ENCODE results near the gene GNA12.
"Not testable (repeated sequence)": the region's sequence is repeated elsewhere in the genome, so short reads cannot be mapped to it uniquely, and the experiment has no call there.

Gene GNA12

DNA sequence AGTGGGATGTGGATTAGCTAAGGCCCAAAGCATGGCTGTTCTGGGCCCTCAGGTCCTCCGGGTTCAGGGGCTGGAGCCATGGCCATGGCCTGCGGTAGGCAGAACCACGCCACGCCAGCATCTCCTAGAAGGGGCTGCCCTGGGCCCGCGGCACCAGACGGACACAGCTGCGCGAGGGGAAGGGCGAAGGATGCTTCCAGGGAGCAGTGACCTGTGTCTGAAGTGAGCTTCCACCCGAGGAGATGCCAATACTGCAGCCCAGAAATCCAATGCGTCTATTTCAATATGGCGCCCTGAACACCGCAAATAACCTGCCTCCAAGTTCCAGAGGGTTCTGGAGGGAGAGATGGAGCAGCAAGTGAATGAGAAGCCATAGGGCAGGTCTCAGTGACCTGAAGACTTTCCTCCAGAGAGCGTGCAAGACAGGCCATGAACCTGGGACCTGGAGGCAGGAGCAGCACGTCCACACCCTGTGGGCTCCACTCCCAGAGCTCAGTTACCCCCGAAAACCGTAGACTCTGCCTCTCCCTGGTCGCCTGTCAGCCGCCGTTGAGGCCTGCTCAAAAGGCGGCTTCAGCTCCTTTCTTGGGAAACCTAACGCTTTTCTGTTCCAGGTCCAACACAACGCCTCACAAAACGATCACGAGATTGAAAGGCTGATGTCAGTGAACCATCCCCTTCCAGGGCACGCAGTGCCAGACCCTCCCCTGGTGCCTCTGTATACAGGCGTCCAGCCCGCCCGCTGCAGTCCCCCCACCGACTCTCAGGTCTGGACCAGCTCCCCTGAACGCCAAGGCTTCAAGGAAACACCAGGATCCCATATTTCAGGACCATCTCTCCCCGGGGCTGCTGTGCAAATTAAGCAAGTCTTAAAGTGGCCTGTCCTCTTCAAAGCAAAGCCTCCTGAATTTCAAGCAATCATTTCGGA lies 118.7 kb downstream of the GNA12 start:
- peak in 1 of 2 donors; percentile 9 for DNase-seq

DNA sequence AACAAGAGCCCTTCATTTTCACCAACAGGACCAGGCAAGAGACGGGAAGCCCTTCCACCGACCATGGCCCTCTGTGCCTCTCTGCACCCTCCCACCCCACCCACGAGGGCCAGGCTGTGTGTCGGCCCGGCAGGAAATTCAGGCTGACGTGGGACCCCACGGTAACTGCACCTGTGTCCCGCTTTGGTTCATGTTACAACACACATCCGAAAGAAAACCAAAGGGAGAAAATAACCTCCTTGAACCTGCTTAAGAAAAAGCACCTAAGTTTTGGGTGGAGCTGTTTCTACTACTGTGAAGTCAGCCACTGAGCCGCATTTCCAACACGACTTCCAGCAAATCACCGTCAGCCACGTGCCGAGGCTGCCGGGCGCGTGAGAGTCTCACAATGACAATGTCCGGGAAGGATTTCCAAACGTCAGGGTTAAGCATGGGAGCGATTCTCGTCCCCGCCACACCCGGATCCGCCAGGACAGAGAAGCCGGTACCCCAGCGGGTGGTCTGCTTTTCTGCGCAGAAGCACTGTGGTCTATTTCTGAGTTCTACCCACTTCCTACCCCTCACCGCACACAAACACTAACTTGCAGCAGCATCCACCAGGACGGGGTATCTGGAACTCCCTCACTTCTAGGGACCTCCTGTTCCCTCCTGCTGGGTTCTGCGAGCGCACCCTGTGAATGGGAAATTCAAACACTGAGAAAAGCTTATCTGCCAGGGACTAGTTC lies 119.5 kb downstream of the GNA12 start:
- no peak for DNase-seq

DNA sequence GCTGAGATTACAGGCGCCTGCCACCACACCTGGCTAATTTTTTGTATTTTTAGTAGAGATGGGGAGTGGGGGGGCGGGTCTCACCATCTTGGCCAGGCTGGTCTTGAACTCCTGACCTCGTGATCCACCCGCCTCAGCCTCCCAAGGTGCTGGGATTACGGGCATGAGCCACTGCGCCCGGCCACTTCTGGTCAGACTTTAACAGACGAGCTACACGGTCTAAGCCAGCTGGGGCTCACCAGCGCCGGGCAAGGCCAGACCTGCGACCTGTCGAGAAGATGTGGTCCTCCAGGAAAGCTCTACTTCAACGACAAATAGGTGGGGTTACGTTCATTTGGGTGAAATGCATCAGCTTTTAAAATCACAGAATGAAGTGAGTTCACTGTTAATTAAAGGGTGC lies 120.1 kb downstream of the GNA12 start:
- not testable (repeated sequence) for DNase-seq

DNA sequence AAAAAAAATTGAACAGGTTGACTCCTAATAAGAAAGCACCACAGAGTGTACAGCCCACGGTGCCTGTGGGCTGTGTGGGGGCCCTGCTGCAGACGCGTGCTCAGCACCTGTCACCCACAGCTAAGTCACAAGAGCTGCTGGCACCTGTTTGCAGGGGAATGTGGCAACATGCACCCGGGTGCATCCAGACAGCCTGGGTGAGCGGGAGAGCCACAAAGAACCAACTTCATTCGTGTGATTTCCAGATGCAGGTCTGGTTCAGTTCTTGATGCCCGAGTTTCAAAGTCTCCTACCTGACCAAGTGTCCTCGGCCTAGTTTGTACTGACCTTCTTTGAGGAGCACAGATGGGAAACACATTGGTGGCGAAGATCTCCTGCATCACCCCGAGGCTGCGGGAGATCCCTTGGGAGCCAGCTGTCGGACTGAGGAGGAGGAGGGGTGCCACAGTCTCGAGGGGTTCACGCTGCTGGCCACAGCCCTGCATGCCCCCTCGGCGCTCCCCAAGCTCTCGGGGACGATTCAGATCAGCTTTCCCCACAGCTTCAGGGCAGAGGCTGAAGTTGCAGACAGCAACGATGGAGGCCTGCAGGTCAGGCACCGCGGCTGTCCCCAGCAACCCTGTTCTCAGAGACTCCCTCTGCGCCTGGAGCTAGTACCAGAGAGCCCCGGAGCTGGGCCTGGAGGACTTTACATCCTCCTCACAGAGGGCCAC lies 120.8 kb downstream of the GNA12 start:
- no peak for DNase-seq

DNA sequence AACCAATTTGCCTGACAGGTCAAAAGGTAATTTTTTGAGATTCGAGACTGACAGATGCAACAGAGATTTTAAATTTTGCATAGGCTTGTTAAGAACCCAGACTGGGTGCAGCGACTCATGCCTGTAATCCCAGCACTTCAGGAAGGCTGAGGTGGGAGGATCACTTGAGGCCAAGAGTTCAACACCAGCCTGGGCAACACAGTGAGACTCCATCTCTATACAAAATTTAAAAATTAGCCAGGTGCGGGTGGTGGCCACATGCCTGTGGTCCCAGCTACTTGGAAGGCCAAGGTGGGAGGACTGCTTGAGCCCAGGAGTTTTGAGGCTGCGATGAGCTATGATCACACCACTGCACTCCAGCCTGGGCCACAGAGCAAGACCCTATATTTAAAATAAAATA lies 121.5 kb downstream of the GNA12 start:
- no peak for DNase-seq

DNA sequence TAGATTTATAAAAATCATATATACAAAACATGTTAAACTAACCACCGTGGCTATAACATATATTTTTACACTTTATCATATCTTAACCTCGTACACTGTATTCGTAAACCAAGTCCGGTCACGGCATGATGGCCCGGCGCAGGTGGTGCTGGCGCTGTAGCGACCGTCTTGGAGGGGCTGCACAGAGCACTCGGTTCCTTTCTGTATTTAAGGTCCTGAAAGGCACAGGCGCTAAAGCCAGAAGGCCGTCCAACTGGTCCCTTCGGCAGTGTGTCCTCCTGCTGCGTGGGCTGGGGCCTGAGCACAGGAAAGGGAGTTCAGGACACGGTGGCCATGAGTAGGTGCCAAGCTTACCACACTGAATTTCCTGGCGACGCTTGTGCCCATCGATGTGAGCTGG lies 122.3 kb downstream of the GNA12 start:
- no peak for DNase-seq

DNA sequence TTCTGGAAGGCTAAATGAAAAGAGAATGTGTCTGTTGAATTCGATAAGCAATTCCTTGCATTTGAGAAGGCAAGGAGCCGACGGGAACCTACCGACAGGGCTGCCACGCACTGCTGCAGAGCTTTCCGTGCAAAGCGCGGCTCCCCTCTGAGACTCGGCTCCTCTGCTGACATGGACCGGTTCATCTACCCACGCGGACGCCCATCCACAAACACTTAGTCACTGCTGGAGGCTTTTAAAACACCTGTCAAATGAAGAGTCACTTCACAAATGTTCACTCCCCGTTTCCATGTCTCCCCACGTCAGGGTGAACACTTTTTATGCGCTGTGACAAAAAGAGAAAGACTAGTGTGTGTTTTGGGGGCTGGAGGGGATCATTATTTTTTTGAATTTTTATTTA lies 124.1 kb downstream of the GNA12 start:
- no peak for DNase-seq

DNA sequence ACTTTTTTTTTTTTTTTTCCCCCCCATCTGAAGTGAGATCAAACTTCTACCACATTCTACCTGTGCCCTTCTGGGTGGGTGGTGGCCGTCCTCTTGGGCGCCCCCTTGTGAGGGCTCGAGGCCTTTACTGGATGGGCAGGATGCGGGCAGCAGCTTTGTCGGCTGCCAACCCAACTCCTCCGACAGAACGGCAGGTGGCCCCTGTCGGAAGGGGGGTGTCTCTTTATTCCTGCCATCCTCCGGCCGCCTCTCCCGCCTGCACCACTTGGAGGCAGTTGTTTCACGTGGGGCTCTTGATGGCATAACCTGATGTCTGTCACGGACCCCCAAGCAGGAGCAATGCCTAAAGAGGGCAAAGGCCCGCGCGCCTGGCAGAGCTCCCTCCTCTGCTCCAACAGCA lies 125.1 kb downstream of the GNA12 start:
- peak; percentile 59 to 68 for DNase-seq

DNA sequence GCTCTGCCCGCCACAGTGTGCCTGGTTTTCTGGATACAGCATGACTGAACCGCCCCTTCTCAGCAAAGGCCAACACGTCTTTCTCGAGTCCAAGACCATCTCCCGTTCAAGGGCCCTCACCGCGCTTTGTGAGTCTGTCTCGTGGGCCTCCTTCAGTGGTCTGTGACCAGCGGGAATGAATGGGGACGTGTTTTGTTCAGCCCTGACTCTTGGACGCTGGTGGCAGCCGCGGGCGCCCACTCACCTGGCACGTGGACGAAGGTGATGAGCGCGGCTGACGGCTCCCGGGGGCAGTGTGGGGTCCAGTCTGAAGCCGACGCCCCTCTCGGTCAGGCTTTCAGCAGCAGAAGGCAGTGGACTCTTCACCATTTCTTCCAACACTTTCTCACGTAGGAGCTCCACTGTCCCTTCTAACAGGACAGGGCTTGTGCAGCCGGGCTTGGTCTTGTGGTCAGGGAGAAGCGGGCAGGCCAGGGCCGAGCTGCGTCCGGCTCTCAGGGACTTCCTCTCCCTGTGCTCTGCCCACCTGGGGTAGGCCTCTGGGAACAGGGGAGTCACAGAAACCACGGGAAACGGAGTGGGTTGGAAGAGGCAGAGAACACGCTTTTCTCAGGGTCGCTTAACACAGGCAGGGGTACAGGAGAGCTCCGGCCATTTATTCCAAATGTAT lies 125.7 kb downstream of the GNA12 start:
- no peak for DNase-seq

DNA sequence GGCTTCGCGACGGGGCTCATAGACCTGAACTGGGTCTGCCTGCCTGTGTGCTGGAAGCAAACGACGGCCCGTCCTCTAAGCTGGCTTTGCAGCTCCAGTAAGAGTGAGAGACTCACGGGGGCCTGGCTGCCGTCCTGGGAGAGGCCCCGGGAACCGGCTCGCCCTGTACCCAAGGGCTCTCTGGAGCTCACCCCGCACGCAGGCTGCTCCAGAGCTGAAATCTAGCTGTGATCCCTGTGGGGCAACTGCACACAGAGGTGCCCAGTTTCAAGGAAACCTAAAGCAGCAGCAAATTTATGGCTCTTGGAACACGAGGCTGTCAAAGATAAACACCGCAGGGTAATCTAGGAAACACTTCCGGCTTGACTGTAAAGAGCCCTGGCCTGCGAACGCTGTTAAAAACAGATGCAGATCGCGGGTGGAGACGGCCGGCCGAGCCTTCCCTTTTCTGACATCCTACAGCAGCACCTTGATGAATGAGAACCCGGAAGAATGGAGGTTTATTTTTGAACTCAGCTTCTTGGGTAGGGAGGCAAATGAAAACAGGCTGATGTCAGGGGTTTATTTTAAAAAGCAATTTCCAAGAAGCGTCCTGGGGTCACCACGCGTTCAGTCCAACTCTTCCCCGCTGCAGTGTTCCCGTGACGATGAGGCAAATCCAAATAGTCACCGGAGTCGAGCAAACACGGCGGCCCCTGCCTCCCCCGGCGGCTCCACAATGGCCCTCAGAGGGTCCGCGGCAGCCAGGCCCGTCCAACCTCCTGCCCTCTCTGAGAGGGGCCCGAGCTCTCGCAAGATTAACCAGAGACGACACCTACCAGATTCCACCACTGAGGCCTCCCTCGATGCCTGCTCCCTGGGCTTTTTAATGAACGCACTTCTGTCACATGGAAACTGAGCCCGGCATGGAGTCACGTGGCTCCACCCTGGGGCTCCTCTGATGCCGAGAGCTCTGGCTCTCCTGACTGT lies 126.5 kb downstream of the GNA12 start:
- DNase-seq = peak in 1 of 2 donors; percentile 48

DNA sequence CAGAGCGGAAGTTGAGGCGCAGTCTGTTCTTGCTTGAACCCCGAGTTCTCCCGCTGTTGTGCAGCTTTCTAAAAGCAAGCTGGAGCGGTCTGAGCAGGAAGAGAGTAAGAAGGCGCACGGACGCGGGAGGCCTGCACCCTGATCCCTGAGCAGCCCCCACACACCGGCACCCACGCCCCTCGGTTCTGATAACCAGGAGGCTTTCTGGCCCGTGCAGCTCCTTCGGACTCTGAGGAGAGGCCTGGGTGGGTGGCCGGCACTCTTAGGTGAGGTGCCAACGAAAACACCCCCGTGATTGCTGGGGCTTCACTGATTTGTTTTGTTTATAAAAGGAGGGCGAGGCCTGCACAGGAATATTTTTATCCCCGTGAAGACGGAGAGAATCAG lies 127.2 kb downstream of the GNA12 start:
- DNase-seq = no peak

DNA sequence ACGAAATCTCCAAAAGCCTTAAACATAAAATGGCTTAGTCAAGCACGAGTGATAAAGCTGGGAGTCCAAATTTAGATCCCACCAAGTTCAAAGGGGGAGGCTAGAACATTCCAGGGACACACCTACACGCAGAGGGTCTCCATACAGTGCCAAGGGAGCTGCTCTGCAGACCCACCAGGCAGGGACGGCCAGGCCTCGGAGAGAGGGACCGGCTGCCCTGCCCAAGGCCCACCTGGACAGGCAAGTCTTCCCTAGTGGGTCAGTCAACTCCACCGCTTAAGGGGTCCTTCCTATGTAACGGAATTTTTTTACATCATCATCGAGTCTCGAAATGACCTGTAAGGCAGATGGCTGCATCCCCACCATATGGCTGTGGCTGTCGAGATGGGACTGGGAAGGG lies 127.6 kb downstream of the GNA12 start:
- DNase-seq = no peak

DNA sequence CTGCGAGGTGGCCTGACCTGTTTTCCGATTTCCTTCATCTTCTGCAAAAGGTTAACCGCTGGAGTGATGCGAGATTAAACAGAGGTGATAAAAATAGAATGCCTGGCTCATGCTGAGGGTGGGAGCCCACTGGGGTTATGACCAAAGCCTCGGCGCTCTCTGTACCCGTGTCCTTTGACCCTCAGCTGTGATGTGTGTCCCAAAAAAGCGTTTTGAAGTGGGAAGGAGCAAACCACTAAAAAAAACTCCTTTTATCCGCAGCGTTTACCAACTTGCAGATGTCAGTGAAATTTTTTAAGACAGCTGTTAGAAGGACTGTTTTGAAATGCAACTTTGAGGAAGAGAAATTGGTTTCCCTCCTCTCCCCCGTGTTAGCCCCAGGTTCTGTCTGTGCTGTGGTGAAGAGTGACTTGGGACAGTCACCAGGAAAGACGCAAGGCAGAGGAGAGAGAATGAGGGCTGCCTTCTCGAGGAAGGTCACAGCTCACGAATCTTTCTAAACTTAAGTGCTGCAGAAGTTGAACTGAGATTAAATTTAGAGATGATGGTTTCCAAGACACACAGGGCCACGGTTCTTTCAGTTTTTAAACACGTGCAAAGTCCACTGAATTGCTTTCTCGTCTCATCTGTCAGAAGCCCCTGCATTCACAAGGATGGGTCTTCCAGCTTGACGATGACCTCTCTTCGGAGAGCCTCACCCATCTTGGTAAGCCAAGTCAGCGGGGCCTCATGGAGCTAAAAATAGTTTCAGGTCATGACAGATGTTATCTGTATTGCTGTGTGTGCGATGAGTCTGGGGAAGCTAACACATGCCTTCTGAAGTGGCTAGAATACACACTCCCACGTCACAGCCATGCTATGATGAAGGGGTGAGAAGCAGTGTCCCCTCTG lies 128.5 kb downstream of the GNA12 start:
- peak; percentile 44 to 46 for DNase-seq

DNA sequence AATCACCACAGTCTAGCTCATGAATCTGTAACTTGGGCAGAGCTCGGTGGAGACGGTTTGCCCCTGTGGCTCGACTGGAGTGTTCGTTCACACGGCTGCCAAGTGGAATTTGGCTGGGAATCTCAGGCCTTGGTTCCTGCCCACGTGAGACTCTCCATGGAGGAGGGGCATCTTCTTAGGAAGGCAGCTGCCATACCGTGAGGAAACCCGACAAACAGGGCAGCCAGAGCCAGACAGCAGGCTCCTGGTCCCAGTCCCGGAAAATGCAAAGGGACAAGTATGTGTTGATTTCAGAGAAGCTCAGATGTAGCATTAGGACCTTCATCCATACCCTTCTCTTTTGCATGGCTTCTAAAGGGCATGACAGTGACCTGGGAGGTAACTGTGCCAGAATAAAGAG lies 129.5 kb downstream of the GNA12 start:
- DNase-seq = no peak

DNA sequence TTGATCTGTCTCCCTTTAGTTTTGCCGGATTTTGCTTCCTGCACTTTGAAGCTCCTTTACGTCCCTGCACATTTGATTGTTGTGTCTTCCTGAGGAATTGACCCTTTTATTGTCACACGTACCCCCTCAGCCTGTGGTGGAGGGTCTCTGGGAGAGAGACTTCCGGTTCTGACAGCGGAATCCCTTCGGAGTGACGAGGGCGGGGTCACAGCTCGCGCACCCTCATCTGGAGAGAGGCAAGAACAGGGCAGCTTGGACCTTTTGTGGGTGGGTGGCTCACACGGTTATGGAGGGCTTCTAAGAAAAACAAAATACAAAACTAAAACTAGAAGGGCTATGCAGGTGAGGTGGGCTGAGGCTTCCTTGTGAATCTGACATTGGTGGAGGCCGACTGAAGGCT lies 130.1 kb downstream of the GNA12 start:
- DNase-seq = no peak

DNA sequence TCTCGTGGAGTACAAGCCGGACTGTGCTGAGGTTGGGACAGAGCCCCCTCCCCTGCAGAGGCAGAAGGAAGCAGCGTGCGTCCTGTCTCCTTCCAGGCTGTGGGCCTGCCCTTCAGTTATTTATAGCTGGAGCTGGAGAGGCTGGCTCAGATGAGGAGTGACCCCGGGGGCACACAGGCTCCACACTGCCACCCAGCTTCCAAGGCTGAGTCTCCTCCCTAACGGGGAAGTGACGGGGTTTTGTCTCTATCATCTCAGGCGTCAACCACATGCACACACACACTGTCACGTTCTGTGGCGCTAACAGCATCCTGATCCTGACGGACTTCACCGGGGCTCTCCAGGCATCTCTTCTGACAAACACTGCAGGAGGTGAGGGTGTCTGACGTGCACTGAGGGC lies 130.7 kb downstream of the GNA12 start:
- DNase-seq = no peak

DNA sequence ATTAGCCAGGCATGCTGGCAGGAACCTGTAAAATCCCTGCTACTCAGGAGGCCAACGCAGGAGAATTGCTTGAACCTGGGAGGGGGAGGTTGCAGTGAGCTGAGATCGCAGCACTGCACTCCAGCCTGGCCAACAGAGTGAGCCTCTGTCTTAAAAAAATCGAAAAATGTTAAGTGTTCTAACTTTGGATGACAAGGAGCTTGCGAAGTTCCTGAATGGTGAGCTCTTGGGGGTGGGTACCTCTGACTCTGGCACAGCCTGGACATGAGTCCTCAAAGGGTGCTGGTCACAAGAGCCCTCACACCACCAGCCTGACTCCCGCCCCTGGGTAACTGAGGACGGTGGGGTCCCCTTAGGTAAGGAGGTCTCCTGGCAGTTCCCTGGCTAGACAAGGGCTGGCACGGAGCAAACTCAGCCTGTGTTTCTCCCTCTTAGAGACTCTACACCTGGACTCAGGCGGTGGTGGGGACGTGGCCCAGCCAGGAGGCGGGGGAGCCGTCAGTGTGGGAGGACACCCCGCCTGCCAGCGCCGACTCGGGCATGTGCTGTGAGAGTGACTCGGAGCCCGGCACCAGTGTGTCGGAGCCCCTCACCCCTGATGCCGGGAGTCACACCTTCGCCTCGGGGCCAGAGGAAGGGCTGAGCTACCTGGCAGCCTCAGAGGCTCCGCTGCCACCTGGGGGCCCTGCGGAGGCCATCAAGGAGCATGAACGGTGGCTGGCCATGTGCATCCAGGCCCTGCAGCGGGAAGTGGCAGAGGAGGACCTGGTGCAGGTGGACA lies 132.0 kb downstream of the GNA12 start:
- DNase-seq = no peak

DNA sequence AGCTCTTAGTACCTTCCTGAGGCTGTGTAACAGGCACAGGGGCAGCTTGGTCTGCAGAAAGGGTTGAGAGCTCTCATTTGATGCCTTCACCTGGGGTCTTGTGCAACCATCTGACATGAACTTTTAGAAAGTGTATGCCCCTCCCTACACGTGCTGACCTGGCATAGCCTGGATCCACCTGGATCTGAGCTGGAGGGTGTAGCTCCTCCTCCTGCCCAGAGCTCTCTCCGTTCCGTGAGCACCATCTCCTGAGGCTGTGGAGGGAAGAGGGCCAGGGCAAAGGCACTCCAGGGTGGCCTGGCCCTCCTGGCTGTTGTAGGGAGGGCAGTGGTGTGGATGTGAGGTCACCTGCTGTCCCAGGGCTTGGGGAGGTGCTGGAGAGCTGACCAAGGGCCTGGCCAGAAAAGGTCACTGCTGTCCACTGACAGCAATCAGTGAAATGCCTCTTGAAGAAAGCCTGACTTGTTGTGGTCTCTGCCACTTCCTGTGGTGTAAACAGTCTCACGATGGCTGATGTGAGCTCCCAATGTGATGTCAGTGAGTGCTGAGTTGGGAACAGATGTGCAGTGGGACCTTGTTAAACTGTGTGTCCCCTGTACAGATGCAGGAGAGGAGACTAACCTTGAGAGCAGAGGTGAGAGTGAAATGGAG lies 133.1 kb downstream of the GNA12 start:
- DNase-seq = peak; percentile 46 to 60

DNA sequence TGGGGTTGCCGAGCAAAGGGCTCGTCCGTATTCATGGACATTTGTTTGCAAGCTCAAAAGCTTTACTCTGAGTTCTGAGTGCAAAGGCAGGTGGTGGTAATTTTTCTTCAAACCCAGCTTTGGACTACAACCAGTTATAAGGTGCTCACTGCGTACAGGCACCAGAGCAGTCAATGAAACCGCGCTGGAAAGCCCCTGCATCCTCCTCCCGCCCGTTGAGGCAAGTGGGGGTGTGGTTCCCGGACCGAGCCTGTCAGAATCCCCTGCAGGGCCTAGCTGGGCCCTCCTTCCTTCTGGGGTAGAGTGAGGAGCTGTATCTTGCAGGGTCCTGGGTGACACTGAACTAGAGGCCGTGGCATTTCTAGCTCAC lies 133.8 kb downstream of the GNA12 start:
- peak; percentile 66 to 68 for DNase-seq
